ENCODE measurements around the gene ATG7. TPM values are rescaled to one million over a fixed set of nuclear protein-coding genes. Genes with fewer than 3 reads are reported as not detected.
A peak's percentile ranks its signal among the peaks of the same experiment; 100 is the strongest.
"Not testable (repeated sequence)": the region's sequence is repeated elsewhere in the genome, so short reads cannot be mapped to it uniquely, and the experiment has no call there.

ATG7 gene
- total RNA-seq, 1 donor = 131 TPM

GRCh38 chr3:11498177-11498576 is 226.0 kb downstream of the ATG7 start:
- TF ChIP-seq, protein P1, sequence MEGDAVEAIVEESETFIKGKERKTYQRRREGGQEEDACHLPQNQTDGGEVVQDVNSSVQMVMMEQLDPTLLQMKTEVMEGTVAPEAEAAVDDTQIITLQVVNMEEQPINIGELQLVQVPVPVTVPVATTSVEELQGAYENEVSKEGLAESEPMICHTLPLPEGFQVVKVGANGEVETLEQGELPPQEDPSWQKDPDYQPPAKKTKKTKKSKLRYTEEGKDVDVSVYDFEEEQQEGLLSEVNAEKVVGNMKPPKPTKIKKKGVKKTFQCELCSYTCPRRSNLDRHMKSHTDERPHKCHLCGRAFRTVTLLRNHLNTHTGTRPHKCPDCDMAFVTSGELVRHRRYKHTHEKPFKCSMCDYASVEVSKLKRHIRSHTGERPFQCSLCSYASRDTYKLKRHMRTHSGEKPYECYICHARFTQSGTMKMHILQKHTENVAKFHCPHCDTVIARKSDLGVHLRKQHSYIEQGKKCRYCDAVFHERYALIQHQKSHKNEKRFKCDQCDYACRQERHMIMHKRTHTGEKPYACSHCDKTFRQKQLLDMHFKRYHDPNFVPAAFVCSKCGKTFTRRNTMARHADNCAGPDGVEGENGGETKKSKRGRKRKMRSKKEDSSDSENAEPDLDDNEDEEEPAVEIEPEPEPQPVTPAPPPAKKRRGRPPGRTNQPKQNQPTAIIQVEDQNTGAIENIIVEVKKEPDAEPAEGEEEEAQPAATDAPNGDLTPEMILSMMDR (IDR thresholded peaks at IDR 0.05; ENCODE audit: insufficient read depth, low read depth, low read length) = no peak
- no peak overlapping the region for H3K4me3 ChIP-seq (ENCODE audit: low read depth, low read length)
- no peak for DNase-seq (ENCODE audit: low read depth)

- no peak overlapping the region for H3K4me3 ChIP-seq (ENCODE audit: low read depth, low read length)
- TF ChIP-seq, protein P1 (IDR thresholded peaks at IDR 0.05; ENCODE audit: insufficient read depth, low read depth, low read length) = no peak
- peak; percentile 61 for DNase-seq (ENCODE audit: low read depth)
Measured at GRCh38 chr3:11498646-11499045, 226.4 kb downstream of the ATG7 start.

DNA sequence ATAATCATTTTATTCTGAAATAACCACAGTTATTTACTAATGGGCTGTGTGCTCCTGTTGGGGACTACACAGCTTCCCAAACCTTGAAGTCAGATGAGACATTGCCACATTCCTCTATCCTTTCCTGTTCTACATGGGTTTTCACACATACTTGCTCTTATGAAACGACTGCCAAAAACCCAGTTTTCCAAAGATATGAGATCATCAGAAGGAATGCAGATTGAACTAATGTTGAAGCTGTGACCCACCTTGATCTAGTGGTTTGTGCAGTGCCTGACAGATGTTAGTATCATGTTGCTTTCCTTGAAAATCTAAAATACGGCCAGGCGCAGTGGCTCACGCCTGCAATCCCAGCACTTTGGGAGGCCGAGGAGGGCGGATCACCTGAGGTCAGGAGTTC is 226.9 kb downstream of the ATG7 start:
- H3K4me3 ChIP-seq (ENCODE audit: low read depth, low read length) = no peak overlapping the region
- DNase-seq (ENCODE audit: low read depth) = peak; percentile 89
- TF ChIP-seq, protein P1 (IDR thresholded peaks at IDR 0.05; ENCODE audit: insufficient read depth, low read depth, low read length) = no peak

DNA sequence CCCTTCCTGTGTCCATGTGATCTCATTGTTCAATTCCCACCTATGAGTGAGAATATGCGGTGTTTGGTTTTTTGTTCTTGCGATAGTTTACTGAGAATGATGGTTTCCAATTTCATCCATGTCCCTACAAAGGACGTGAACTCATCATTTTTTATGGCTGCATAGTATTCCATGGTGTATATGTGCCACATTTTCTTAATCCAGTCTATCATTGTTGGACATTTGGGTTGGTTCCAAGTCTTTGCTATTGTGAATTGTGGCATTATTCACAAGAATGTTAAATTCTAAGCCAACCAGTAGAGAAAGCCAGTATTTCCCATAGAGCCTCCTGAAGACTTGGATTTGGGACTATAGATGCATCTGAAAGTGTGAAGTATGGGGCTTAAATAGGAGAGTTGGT is 230.2 kb downstream of the ATG7 start:
- not testable (repeated sequence) for H3K4me3 ChIP-seq (ENCODE audit: low read depth, low read length); DNase-seq (ENCODE audit: low read depth)

DNA sequence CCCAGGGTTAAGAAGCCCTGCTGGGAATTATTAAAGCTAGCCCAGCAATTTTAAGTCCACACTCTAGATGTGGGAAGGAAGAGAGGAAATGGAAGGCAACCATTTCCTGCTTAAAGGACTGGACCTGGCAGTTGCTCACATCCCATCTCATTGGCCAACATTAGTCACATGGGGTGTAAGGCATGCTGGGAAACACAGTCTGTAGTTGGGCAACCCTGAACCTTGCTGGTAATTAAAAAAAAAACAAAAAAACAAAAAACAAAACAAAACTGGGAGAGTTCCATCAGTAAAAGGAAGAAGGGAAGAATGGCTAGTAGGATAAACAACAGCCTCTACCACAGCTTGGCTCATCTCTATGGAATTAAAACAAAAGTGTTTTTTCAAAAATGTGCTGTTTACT is 235.5 kb downstream of the ATG7 start:
- TF ChIP-seq, protein P1 (IDR thresholded peaks at IDR 0.05; ENCODE audit: insufficient read depth, low read depth, low read length) = no peak
- DNase-seq (ENCODE audit: low read depth) = peak; percentile 84

GRCh38 chr3:11508346-11509172 is 236.4 kb downstream of the ATG7 start:
- no peak overlapping the region for H3K4me3 ChIP-seq (ENCODE audit: low read depth, low read length)
- TF ChIP-seq, protein P1 (IDR thresholded peaks at IDR 0.05; ENCODE audit: insufficient read depth, low read depth, low read length) = no peak
- DNase-seq (ENCODE audit: low read depth) = no peak

More for the DNA sequence above, 235.5 kb downstream of the ATG7 start:
- H3K4me3 ChIP-seq (ENCODE audit: low read depth, low read length) = no peak overlapping the region

GRCh38 chr3:11509173-11510000 is 237.2 kb downstream of the ATG7 start:
- TF ChIP-seq, protein P1 (IDR thresholded peaks at IDR 0.05; ENCODE audit: insufficient read depth, low read depth, low read length) = peak; percentile 17
- H3K4me3 ChIP-seq (ENCODE audit: low read depth, low read length) = no peak overlapping the region
- peak; percentile 99 for DNase-seq (ENCODE audit: low read depth)

All from fibroblast of villous mesenchyme (primary cell).